Skin epidermis (tissue), 12 donors: ENCODE data around the gene ALG6.
"Not testable (repeated sequence)": the region's sequence is repeated elsewhere in the genome, so short reads cannot be mapped to it uniquely, and the experiment has no call there.

Experiments
- H3K27ac ChIP-seq, 21 experiments: fragments of 200-600 bp; sonication (generic) in 11 of 21; one replicate each; pipeline ENCODE4 v1.5.0; 2020; ENCODE audit warnings: mild to moderate bottlenecking in 3 of 21, inconsistent platforms in 2 of 21, moderate library complexity in 2 of 21
- H3K4me3 ChIP-seq, 7 experiments: fragments of 200-600 bp; sonication (generic) in 2 of 7; one replicate each; pipeline ENCODE4 v1.5.0; 2020; ENCODE audit warnings: inconsistent platforms in 2 of 7, mild to moderate bottlenecking in 2 of 7, moderate library complexity in 1 of 7

Gene ALG6

DNA sequence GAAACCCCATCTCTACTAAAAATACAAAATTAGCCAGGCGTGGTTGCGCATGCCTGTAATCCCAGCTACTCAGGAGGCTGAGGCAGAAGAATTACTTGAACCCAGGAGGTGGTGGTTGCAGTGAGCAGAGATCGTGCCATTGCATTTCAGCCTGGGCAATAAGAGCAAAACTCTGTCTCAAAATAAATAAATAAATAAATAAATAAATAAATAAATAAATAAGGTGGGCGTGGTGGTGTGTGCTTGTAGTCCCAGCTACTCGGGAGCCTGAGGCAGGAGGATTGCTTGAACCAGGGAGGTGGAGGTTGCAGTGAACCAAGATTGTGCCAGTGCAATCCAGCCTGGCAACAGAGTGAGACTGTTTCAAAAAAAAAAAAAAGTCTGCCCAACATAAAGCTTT is 101.3 kb downstream of the ALG6 start:
- H3K27ac ChIP-seq, H3K4me3 ChIP-seq: not testable (repeated sequence)

DNA sequence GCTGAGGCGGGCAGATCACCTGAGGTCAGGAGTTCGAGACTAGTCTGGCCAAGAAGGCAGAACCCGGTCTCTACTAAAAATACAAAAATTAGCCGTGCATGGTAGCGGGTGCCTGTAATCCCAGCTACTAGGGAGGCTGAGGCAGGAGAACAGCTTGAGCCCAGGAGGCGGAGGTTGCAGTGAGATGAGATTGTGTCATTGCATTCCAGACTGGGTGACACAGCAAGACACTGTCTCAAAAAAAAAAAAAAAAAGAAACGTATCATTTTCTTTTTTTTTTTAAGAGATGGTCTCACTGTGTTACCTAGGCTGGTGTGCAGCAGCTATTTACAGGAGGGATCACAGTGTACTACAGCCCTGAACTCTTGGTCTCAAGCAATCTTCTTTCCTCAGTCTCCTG is 108.3 kb downstream of the ALG6 start:
- Histone ChIP-seq H3K4me3 (no peak overlapping the region), H3K27ac (no peak overlapping the region)

DNA sequence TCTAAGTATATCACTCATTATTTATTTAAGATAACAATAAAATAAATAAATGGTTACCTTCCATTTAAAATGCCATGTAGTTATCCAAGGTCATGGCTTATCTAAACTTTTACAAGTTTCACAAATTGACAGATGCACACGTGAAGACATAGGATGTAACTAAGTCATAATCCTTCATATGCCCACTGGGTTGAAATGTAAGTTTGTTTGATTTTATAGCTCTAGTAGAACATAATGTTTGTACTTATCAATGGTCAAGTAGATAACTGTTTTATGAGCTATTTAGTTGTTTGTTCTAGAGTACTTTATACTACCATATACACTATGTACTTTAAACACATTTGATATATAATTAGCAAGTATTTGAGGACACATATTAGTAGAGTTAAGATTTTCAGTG is 112.6 kb downstream of the ALG6 start:
- H3K27ac ChIP-seq: no peak overlapping the region

DNA sequence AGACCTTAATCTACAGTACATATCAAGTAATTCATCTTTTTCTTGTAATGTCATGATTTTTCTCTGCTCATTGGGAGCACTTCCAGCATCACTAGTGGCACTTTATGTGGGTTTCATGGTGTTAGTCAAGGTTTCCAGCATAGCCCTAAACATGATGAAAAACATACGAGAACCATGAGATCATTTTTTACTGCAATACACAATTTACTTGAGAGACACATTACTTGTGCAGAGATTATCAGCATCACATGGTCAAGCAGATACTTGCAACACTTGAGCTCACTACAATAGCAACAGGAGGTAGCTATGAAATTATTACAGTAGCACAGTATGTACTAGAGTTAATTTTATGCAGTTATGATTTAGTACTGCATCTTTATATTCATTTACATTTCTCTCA is 119.2 kb downstream of the ALG6 start:
- Histone ChIP-seq H3K27ac (no peak overlapping the region), H3K4me3 (no peak overlapping the region)

More for the DNA sequence above, 112.6 kb downstream of the ALG6 start:
- H3K4me3 ChIP-seq: no peak overlapping the region

DNA sequence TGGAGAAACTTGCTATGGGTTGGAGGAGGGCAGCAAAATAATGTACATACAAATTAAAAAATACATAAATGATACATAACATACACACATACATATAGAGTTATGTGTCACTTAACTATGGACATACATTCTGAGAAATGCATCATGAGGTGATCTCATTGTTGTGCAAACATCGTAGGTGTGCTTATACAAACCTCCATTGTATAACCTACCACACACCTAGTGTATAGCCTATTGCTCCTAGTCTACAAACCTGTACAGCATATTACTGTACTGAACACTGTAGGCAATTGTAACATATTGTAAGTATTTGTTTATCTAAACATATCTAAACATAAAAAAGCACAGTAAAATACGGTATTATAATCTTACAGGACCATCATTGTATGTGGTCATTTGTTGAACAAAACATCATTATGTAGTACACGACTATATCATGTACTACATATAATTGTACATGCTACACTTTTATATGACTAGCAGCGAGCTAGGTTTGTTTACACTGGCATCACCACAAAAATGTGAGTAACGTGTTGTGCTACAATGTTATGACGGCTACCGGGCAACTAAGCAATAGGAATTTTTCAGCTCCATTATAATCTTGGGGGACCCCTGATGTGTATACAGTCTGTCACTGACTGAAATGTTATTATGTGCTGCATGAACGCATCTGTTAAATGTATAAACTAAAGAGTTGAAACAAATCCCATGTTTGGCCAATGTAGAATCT is 120.1 kb downstream of the ALG6 start:
- H3K4me3 ChIP-seq: no peak overlapping the region

More for the DNA sequence above, 120.1 kb downstream of the ALG6 start:
- H3K27ac ChIP-seq: no peak overlapping the region
